ENCODE data around the gene ZSWIM9. TPM values are rescaled to one million over a fixed set of nuclear protein-coding genes. Genes with fewer than 3 reads are reported as not detected.

The ZSWIM9 gene
- total RNA-seq, 1 experiment from 2014 or later, result 17.4 TPM

- CTCF ChIA-PET, result no interaction called here
These were observed 21.9 kb upstream of the ZSWIM9 start for GRCh38 chr19:48148576-48148975.

GRCh38 chr19:48149430-48149829 is 21.1 kb upstream of the ZSWIM9 start:
- Mint-ChIP-seq H3K27ac (ENCODE audit: unreplicated experiment) (no peak overlapping the region), H3K27me3 (ENCODE audit: unreplicated experiment) (no peaks in the 10 kb centered on the region), H3K36me3 (ENCODE audit: insufficient read depth, unreplicated experiment) (peaks cover 9% of the 10 kb centered on the region), H3K4me3 (ENCODE audit: low read depth, unreplicated experiment) (no peak overlapping the region), H3K4me1 (ENCODE audit: low read depth, unreplicated experiment) (no peaks in the 10 kb centered on the region), H3K9me3 (ENCODE audit: low read depth, unreplicated experiment) (no peaks in the 10 kb centered on the region)
- CTCF ChIA-PET, result interaction anchor here (1.1 kb wide), 1 partner anchor 15 kb away, joined by 3 read pairs; no protein-coding TSS in a partner anchor
- TF ChIP-seq CTCF (IDR thresholded peaks at IDR 0.05; ENCODE audit: unreplicated experiment), result no peak
- BruUV-seq (replicated peaks), result no TSS peak
- intact Hi-C loops (cut with micrococcal nuclease; ENCODE audit: unreplicated experiment), result no loop called here
- no peak for DNase-seq

More at GRCh38 chr19:48148576-48148975, 21.9 kb upstream of the ZSWIM9 start:
- Mint-ChIP-seq H3K9me3 (ENCODE audit: low read depth, unreplicated experiment) (no peaks in the 10 kb centered on the region), H3K4me3 (ENCODE audit: low read depth, unreplicated experiment) (no peak overlapping the region), H3K27me3 (ENCODE audit: unreplicated experiment) (no peaks in the 10 kb centered on the region), H3K36me3 (ENCODE audit: insufficient read depth, unreplicated experiment) (peaks cover 9% of the 10 kb centered on the region), H3K27ac (ENCODE audit: unreplicated experiment) (no peak overlapping the region), H3K4me1 (ENCODE audit: low read depth, unreplicated experiment) (no peaks in the 10 kb centered on the region)
- TF ChIP-seq CTCF (IDR thresholded peaks at IDR 0.05; ENCODE audit: unreplicated experiment), result no peak
- no peak for DNase-seq
- BruUV-seq (replicated peaks), result no TSS peak
- intact Hi-C loops (cut with micrococcal nuclease; ENCODE audit: unreplicated experiment), result no loop called here

GRCh38 chr19:48152551-48152950 is 17.9 kb upstream of the ZSWIM9 start:
- DNase-seq, result peak; percentile 67
- Mint-ChIP-seq H3K36me3 (ENCODE audit: insufficient read depth, unreplicated experiment) (peaks cover 9% of the 10 kb centered on the region), H3K27ac (ENCODE audit: unreplicated experiment) (no peak overlapping the region), H3K4me3 (ENCODE audit: low read depth, unreplicated experiment) (no peak overlapping the region), H3K4me1 (ENCODE audit: low read depth, unreplicated experiment) (no peaks in the 10 kb centered on the region), H3K9me3 (ENCODE audit: low read depth, unreplicated experiment) (no peaks in the 10 kb centered on the region), H3K27me3 (ENCODE audit: unreplicated experiment) (no peaks in the 10 kb centered on the region)
- no TSS peak for BruUV-seq (replicated peaks)
- peak; percentile 94 for TF ChIP-seq CTCF (IDR thresholded peaks at IDR 0.05; ENCODE audit: unreplicated experiment)
- intact Hi-C loops (cut with micrococcal nuclease; ENCODE audit: unreplicated experiment), result loop anchor here (1.0 kb wide), 1 partner anchor 45 kb away; no protein-coding TSS in a partner anchor
- CTCF ChIA-PET, result interaction anchor here (0.7 to 1.5 kb wide), 2 partner anchors 45 kb away, joined by 3 to 4 read pairs; no protein-coding TSS in a partner anchor

- no peak overlapping the region for H3K4me3 Mint-ChIP-seq (ENCODE audit: low read depth, unreplicated experiment)
- no peak for TF ChIP-seq CTCF (IDR thresholded peaks at IDR 0.05; ENCODE audit: unreplicated experiment)
- DNase-seq, result no peak
- H3K9me3 Mint-ChIP-seq (ENCODE audit: low read depth, unreplicated experiment), result no peaks in the 10 kb centered on the region
- peaks cover 12% of the 10 kb centered on the region for H3K36me3 Mint-ChIP-seq (ENCODE audit: insufficient read depth, unreplicated experiment)
- CTCF ChIA-PET, result interaction anchor here (0.6 to 0.7 kb wide), 3 partner anchors 16 to 53 kb away, joined by 4 to 7 read pairs (median 5); no protein-coding TSS in a partner anchor
- no peaks in the 10 kb centered on the region for H3K27me3 Mint-ChIP-seq (ENCODE audit: unreplicated experiment)
- intact Hi-C loops (cut with micrococcal nuclease; ENCODE audit: unreplicated experiment), result no loop called here
- H3K27ac Mint-ChIP-seq (ENCODE audit: unreplicated experiment), result peak overlapping the region; percentile 7
- no peaks in the 10 kb centered on the region for H3K4me1 Mint-ChIP-seq (ENCODE audit: low read depth, unreplicated experiment)
- BruUV-seq (replicated peaks), result no TSS peak
These were observed 16.5 kb upstream of the ZSWIM9 start for GRCh38 chr19:48154003-48154402.

Measured in Calu3 (cell line).